ENCODE measurements around the gene RPTN. TPM values are rescaled to one million over a fixed set of nuclear protein-coding genes. Genes with fewer than 3 reads are reported as not detected.

Gene RPTN
- total RNA-seq, 1 experiment from 2014 or later, result not detected

DNA sequence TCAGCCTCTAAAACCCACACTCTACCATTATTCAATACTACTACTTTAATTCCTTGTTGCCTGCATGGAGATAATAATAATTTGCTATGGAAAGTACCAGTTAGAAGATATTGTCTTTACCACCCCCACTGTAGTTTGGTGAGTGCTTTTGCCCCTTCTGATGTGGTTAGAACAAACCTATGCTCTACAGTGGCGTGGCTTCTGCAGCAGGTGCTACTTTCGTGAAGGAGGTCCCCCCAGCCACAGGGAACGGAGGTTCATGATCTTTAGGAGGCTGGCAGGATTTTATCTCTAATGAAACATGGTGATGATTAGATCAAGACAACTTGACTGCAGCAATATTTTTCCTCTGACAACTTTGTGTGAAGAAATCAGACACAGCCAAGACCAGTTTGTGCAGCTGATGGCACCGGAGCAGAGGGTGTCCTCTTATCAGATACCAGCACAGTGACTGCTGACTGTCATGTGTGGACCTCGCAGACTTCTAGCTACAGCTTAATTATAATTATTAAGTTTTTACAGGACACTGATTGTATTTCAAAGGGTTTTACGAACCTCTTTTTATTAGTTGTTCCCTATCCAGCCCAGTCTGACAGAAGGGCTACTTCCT is 33.1 kb downstream of the RPTN start:
- no TSS peak for BruUV-seq (replicated peaks)
- POLR2A ChIA-PET, result interaction anchor here (0.8 to 0.9 kb wide), 2 partner anchors 16 to 54 kb away, joined by 3 read pairs; no protein-coding TSS in a partner anchor
- Mint-ChIP-seq H3K4me1 (ENCODE audit: insufficient read depth, unreplicated experiment) (no peaks in the 10 kb centered on the region), H3K36me3 (ENCODE audit: insufficient read depth, unreplicated experiment) (no peaks in the 10 kb centered on the region), H3K4me3 (ENCODE audit: unreplicated experiment) (no peak overlapping the region), H3K9me3 (ENCODE audit: unreplicated experiment) (no peaks in the 10 kb centered on the region), H3K27ac (ENCODE audit: low read depth, unreplicated experiment) (no peak overlapping the region), H3K27me3 (ENCODE audit: insufficient read depth, unreplicated experiment) (no peaks in the 10 kb centered on the region)
- DNase-seq (ENCODE audit: unreplicated experiment), result no peak
- intact Hi-C loops (cut with micrococcal nuclease), result no loop called here
- TF ChIP-seq, protein P1, sequence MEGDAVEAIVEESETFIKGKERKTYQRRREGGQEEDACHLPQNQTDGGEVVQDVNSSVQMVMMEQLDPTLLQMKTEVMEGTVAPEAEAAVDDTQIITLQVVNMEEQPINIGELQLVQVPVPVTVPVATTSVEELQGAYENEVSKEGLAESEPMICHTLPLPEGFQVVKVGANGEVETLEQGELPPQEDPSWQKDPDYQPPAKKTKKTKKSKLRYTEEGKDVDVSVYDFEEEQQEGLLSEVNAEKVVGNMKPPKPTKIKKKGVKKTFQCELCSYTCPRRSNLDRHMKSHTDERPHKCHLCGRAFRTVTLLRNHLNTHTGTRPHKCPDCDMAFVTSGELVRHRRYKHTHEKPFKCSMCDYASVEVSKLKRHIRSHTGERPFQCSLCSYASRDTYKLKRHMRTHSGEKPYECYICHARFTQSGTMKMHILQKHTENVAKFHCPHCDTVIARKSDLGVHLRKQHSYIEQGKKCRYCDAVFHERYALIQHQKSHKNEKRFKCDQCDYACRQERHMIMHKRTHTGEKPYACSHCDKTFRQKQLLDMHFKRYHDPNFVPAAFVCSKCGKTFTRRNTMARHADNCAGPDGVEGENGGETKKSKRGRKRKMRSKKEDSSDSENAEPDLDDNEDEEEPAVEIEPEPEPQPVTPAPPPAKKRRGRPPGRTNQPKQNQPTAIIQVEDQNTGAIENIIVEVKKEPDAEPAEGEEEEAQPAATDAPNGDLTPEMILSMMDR (IDR thresholded peaks at IDR 0.05; ENCODE audit: unreplicated experiment), result no peak
- CTCF ChIA-PET, result interaction anchor here (0.6 to 1.7 kb wide), 7 partner anchors 17 to 528 kb away, joined by 3 to 5 read pairs (median 3); no protein-coding TSS in a partner anchor

- H3K27ac Mint-ChIP-seq (ENCODE audit: low read depth, unreplicated experiment), result no peak overlapping the region
- BruUV-seq (replicated peaks), result no TSS peak
- no peaks in the 10 kb centered on the region for H3K9me3 Mint-ChIP-seq (ENCODE audit: unreplicated experiment)
- intact Hi-C loops (cut with micrococcal nuclease), result no loop called here
- no peaks in the 10 kb centered on the region for H3K4me1 Mint-ChIP-seq (ENCODE audit: insufficient read depth, unreplicated experiment)
- ChIA-PET POLR2A (interaction anchor here (0.7 to 1.5 kb wide), 5 partner anchors 14 to 84 kb away, joined by 3 to 5 read pairs (median 4); no protein-coding TSS in a partner anchor), CTCF (interaction anchor here (0.6 to 3.0 kb wide), 10 partner anchors 8 to 341 kb away, joined by 3 to 9 read pairs (median 4); no protein-coding TSS in a partner anchor)
- TF ChIP-seq, protein P1 (IDR thresholded peaks at IDR 0.05; ENCODE audit: unreplicated experiment), result no peak
- no peaks in the 10 kb centered on the region for H3K36me3 Mint-ChIP-seq (ENCODE audit: insufficient read depth, unreplicated experiment)
- H3K4me3 Mint-ChIP-seq (ENCODE audit: unreplicated experiment), result no peak overlapping the region
- DNase-seq (ENCODE audit: unreplicated experiment), result no peak
- H3K27me3 Mint-ChIP-seq (ENCODE audit: insufficient read depth, unreplicated experiment), result no peaks in the 10 kb centered on the region
Observed at GRCh38 chr1:152118915-152119314, 40.1 kb downstream of the RPTN start.

DNA sequence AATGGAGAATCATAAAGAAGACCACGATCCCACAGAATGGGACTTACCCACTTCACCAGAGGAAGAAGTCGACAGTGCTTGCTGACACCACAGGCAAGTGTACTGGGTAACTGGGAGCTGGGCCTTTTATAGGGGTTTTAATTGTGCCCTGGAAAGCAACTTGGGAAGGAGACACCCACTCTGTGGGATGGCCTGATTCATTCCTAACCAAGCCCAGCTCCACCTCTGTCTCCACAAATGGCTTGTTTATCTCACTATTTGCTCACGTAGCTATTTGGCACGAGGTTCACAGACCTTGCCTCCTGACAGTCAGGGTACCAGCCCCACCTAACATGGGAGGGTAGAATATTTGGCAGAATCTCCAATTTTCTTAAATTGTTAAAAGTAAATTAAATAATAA is 43.7 kb downstream of the RPTN start, which contains the start of gene TCHH:
TCHH (minus strand) TSS at position 101 of the 400 bp plus-strand sequence. CDS start 1,364 bp downstream, outside the sequence.
- TF ChIP-seq, protein P1 (IDR thresholded peaks at IDR 0.05; ENCODE audit: unreplicated experiment), result no peak
- Mint-ChIP-seq H3K27ac (ENCODE audit: low read depth, unreplicated experiment) (no peak within 1 kb of the TSS), H3K4me3 (ENCODE audit: unreplicated experiment) (no peak within 1 kb of the TSS), H3K27me3 (ENCODE audit: insufficient read depth, unreplicated experiment) (no peaks in the 10 kb centered on the region), H3K36me3 (ENCODE audit: insufficient read depth, unreplicated experiment) (no peaks in the 10 kb centered on the region), H3K4me1 (ENCODE audit: insufficient read depth, unreplicated experiment) (no peaks in the 10 kb centered on the region), H3K9me3 (ENCODE audit: unreplicated experiment) (no peaks in the 10 kb centered on the region)
- intact Hi-C loops (cut with micrococcal nuclease), result no loop called here
- no TSS peak for BruUV-seq (replicated peaks)
- CTCF ChIA-PET, result interaction anchor here (0.7 to 1.6 kb wide), 4 partner anchors 46 to 135 kb away, joined by 3 to 6 read pairs (median 4); no protein-coding TSS in a partner anchor
- DNase-seq (ENCODE audit: unreplicated experiment), result no peak
- POLR2A ChIA-PET, result interaction anchor here (1.1 to 1.7 kb wide), 2 partner anchors 10 to 65 kb away, joined by 3 to 10 read pairs; no protein-coding TSS in a partner anchor

- CTCF ChIA-PET, result interaction anchor here (0.7 to 1.2 kb wide), 4 partner anchors 9 to 60 kb away, joined by 3 to 5 read pairs (median 4); no protein-coding TSS in a partner anchor
- peaks cover under 1% of the 10 kb centered on the region for H3K9me3 Mint-ChIP-seq (ENCODE audit: unreplicated experiment)
- H3K4me3 Mint-ChIP-seq (ENCODE audit: unreplicated experiment), result no peak overlapping the region
- TF ChIP-seq, protein P1 (IDR thresholded peaks at IDR 0.05; ENCODE audit: unreplicated experiment), result no peak
- DNase-seq (ENCODE audit: unreplicated experiment), result no peak
- H3K4me1 Mint-ChIP-seq (ENCODE audit: insufficient read depth, unreplicated experiment), result no peaks in the 10 kb centered on the region
- no peak overlapping the region for H3K27ac Mint-ChIP-seq (ENCODE audit: low read depth, unreplicated experiment)
- no peaks in the 10 kb centered on the region for H3K27me3 Mint-ChIP-seq (ENCODE audit: insufficient read depth, unreplicated experiment)
- intact Hi-C loops (cut with micrococcal nuclease), result no loop called here
- BruUV-seq (replicated peaks), result no TSS peak
- POLR2A ChIA-PET, result interaction anchor here (0.6 to 1.8 kb wide), 2 partner anchors 8 to 66 kb away, joined by 3 to 8 read pairs; no protein-coding TSS in a partner anchor
- no peaks in the 10 kb centered on the region for H3K36me3 Mint-ChIP-seq (ENCODE audit: insufficient read depth, unreplicated experiment)
Observed at GRCh38 chr1:152112885-152113432, 46.1 kb downstream of the RPTN start.
